Measurements from ENCODE around the gene TMEM131. TPM values are rescaled to one million over a fixed set of nuclear protein-coding genes. Genes with fewer than 3 reads are reported as not detected.

The TMEM131 gene
- total RNA-seq, 2 donors from 2014 or later = 20.7 to 21.8 TPM

- DNase-seq (ENCODE audit: low spot score) = no peak
- Histone ChIP-seq H3K36me3 (no peaks in the 10 kb centered on the region), H3K27me3 (no peaks in the 10 kb centered on the region), H3K4me1 (peaks cover 0 to 17% of the 10 kb centered on the region in 2 donors), H3K27ac (no peak overlapping the region), H3K4me3 (no peak overlapping the region), H3K9me3 (no peaks in the 10 kb centered on the region)
- no peak for TF ChIP-seq CTCF (IDR thresholded peaks at IDR 0.05)
Observed at GRCh38 chr2:98008415-98008814, 12.7 kb upstream of the TMEM131 start.

- DNase-seq (ENCODE audit: low spot score) = no peak
- no peak overlapping the region for H3K4me3 ChIP-seq
- H3K27me3 ChIP-seq = no peaks in the 10 kb centered on the region
- no peaks in the 10 kb centered on the region for H3K9me3 ChIP-seq
- no peak overlapping the region for H3K27ac ChIP-seq
- H3K36me3 ChIP-seq = no peaks in the 10 kb centered on the region
- H3K4me1 ChIP-seq = peaks cover 0 to 12% of the 10 kb centered on the region in 2 donors
- TF ChIP-seq CTCF (IDR thresholded peaks at IDR 0.05) = no peak
Observed at GRCh38 chr2:98006378-98006777, 10.6 kb upstream of the TMEM131 start.

- H3K27ac ChIP-seq = no peak overlapping the region
- no peak for DNase-seq (ENCODE audit: low spot score)
- TF ChIP-seq CTCF (IDR thresholded peaks at IDR 0.05) = no peak
- no peaks in the 10 kb centered on the region for H3K4me1 ChIP-seq
- H3K9me3 ChIP-seq = no peaks in the 10 kb centered on the region
- no peaks in the 10 kb centered on the region for H3K36me3 ChIP-seq
- no peaks in the 10 kb centered on the region for H3K27me3 ChIP-seq
- H3K4me3 ChIP-seq = no peak overlapping the region
Observed at GRCh38 chr2:98004613-98005012, 8.9 kb upstream of the TMEM131 start.

GRCh38 chr2:98004047-98004446 lies 8.3 kb upstream of the TMEM131 start:
- Histone ChIP-seq H3K27me3 (no peaks in the 10 kb centered on the region), H3K4me3 (no peak overlapping the region), H3K36me3 (no peaks in the 10 kb centered on the region), H3K9me3 (no peaks in the 10 kb centered on the region), H3K27ac (no peak overlapping the region), H3K4me1 (no peaks in the 10 kb centered on the region)
- DNase-seq (ENCODE audit: low spot score) = no peak
- TF ChIP-seq CTCF (IDR thresholded peaks at IDR 0.05) = no peak

GRCh38 chr2:97999536-97999935 lies 3.8 kb upstream of the TMEM131 start:
- no peaks in the 10 kb centered on the region for H3K9me3 ChIP-seq
- H3K4me3 ChIP-seq = no peak overlapping the region
- H3K36me3 ChIP-seq = no peaks in the 10 kb centered on the region
- no peak overlapping the region for H3K27ac ChIP-seq
- H3K4me1 ChIP-seq = peaks cover 0 to 6% of the 10 kb centered on the region in 2 donors
- DNase-seq (ENCODE audit: low spot score) = no peak
- no peaks in the 10 kb centered on the region for H3K27me3 ChIP-seq
- no peak for TF ChIP-seq CTCF (IDR thresholded peaks at IDR 0.05)

- no peak for DNase-seq (ENCODE audit: low spot score)
- Histone ChIP-seq H3K9me3 (no peaks in the 10 kb centered on the region), H3K4me3 (no peak overlapping the region), H3K4me1 (peaks cover 0 to 17% of the 10 kb centered on the region in 2 donors), H3K27ac (no peak overlapping the region), H3K36me3 (no peaks in the 10 kb centered on the region), H3K27me3 (no peaks in the 10 kb centered on the region)
- no peak for TF ChIP-seq CTCF (IDR thresholded peaks at IDR 0.05)
Observed at GRCh38 chr2:97998431-97999005, 2.8 kb upstream of the TMEM131 start.
